Esophagus muscularis mucosa (tissue), 4 donors: Measurements from ENCODE around the gene PCDHGC4. TPM values are rescaled to one million over a fixed set of nuclear protein-coding genes. Genes with fewer than 3 reads are reported as not detected.

Experiments
- DNase-seq: peaks from one replicate; pipeline ENCODE4 v3.0.0-alpha.2; 2017; ENCODE audit errors: extremely low spot score
- H3K27ac ChIP-seq, 4 donors: fragments of 200-600 bp; sonication (generic); replicated peaks in 1 of 4; 1 replicate in 3 of 4; 2 replicates in 1 of 4; pipeline ENCODE4 v1.5.1; 2016 to 2019; ENCODE audit warnings: mild to moderate bottlenecking in 1 of 4
- H3K27me3 ChIP-seq, 4 donors: fragments of 200-600 bp; sonication (generic); one replicate each; pipeline versions ENCODE4 v1.5.1 to v1.6.0; 2016 to 2019
- H3K36me3 ChIP-seq, 4 donors: fragments of 200-600 bp; sonication (generic); one replicate each; pipeline ENCODE4 v1.5.1; 2016 to 2019
- H3K4me1 ChIP-seq, 4 donors: fragments of 200-600 bp; sonication (generic); one replicate each; pipeline ENCODE4 v1.5.1; 2016 to 2019
- H3K4me3 ChIP-seq, 4 donors: fragments of 200-600 bp; sonication (generic); 1 replicate in 2 of 4; 2 replicates in 2 of 4; pipeline ENCODE4 v1.5.1; 2016 to 2019; ENCODE audit warnings: mild to moderate bottlenecking in 4 of 4, moderate library complexity in 1 of 4
- H3K9me3 ChIP-seq, 4 donors: fragments of 200-600 bp; sonication (generic); 1 replicate in 3 of 4; 2 replicates in 1 of 4; pipeline ENCODE4 v1.5.1; 2016 to 2019
- EP300 ChIP-seq: sonication (generic); formaldehyde crosslinking; IDR thresholded peaks from one replicate; pipeline ENCODE4 v1.6.1; 2017; ENCODE audit warnings: antibody characterized with exemption
- POLR2A ChIP-seq: fragments of 450-650 bp; IDR thresholded peaks from one replicate; pipeline ENCODE4 v1.6.1; 2017; ENCODE audit warnings: antibody characterized with exemption, moderate library complexity, mild to moderate bottlenecking, low read depth
- POLR2AphosphoS5 ChIP-seq, 2 donors: sonication (generic); formaldehyde crosslinking; IDR thresholded peaks; one replicate each; pipeline ENCODE4 v1.6.1; 2017; ENCODE audit warnings: antibody characterized with exemption in 2 of 2
- WGBS: methylation state at CpG from one replicate; pipeline ENCODE4 v1.1.5; 2018; 5-methylcytosine and 5-hydroxymethylcytosine counted together
- intact Hi-C: fragments of 100-400 bp; cut with DNase I; formaldehyde crosslinking; loops from one replicate; pipeline ENCODE4 v1.15.1; 2023
- total RNA-seq, 4 donors: library from RNA; depleted of rRNA; stranded (reverse); fragments of >200 nt; gene quantifications; one replicate each; pipeline versions ENCODE4 v1.1.0 to v1.2.1, GENCODE V29; 2016
- TF ChIP-seq, protein P1 (sequence below), 3 experiments: fragments of 200-600 bp in 2 of 3; fragments of 450-650 bp in 1 of 3; sonication (generic) in 2 of 3; IDR thresholded peaks; one replicate each; pipeline ENCODE4 v1.5.1; 2017 to 2019; ENCODE audit warnings: antibody characterized with exemption in 3 of 3, mild to moderate bottlenecking in 2 of 3, moderate library complexity in 1 of 3

The PCDHGC4 gene
- total RNA-seq, 4 donors from 2014 or later, result 0.91 to 3.3 (median 2.0) TPM

DNA sequence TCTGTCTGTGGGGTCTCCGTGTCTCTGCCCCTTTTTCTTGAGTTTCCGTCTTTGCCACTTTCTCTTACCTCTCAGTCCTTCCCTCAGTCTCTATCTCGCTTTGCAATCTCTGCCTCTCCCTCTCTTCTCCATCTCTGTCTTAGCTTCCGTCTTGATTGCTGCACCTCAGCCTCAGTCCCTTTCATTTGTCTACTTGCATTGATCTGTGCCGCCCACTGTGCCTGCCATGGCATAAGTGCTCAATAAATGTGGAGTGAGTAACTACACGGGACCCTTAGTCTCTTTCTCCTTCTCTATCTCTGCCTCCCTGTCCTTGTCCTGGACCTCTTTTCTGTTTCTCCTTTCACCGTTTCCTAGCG, 10.6 kb downstream of the PCDHGC4 start:
- Histone ChIP-seq H3K27ac (no peak overlapping the region), H3K36me3 (peaks cover 0 to 57% (median 43%) of the 10 kb centered on the region in 4 donors), H3K9me3 (no peaks in the 10 kb centered on the region), H3K27me3 (no peaks in the 10 kb centered on the region), H3K4me3 (no peak overlapping the region), H3K4me1 (peaks cover 18 to 44% (median 38%) of the 10 kb centered on the region in 4 donors)
- intact Hi-C loops, result no loop called here
- 88% methylated on average over 8 of the region's 8 CpGs for WGBS
- DNase-seq, result no peak
- TF ChIP-seq POLR2AphosphoS5 (IDR thresholded peaks at IDR 0.05), result no peak
- TF ChIP-seq EP300, result no peak
- TF ChIP-seq, protein P1, sequence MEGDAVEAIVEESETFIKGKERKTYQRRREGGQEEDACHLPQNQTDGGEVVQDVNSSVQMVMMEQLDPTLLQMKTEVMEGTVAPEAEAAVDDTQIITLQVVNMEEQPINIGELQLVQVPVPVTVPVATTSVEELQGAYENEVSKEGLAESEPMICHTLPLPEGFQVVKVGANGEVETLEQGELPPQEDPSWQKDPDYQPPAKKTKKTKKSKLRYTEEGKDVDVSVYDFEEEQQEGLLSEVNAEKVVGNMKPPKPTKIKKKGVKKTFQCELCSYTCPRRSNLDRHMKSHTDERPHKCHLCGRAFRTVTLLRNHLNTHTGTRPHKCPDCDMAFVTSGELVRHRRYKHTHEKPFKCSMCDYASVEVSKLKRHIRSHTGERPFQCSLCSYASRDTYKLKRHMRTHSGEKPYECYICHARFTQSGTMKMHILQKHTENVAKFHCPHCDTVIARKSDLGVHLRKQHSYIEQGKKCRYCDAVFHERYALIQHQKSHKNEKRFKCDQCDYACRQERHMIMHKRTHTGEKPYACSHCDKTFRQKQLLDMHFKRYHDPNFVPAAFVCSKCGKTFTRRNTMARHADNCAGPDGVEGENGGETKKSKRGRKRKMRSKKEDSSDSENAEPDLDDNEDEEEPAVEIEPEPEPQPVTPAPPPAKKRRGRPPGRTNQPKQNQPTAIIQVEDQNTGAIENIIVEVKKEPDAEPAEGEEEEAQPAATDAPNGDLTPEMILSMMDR (IDR thresholded peaks at IDR 0.05), result no peak

DNA sequence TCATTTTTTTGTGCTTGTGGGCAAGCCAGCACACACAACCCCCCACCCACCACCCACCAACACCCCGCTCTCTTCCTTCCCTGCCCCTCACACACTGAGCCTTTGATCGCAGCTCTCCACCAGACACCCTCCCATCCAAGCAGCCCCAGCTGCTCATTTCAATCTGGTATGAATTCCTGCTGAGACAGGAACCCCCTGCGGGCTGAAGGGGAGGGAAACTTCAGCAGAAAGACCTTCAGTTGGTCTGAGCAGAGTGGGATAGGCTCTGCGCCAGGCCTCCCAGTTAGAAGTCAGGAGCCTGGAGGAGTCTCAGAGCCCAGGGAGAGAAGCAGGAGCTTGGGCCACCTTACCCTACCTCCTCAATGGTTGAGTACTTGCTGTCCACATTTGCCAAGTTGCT, 11.2 kb downstream of the PCDHGC4 start:
- Histone ChIP-seq H3K4me3 (no peak overlapping the region), H3K36me3 (peaks cover 0 to 51% (median 37%) of the 10 kb centered on the region in 4 donors), H3K27me3 (no peaks in the 10 kb centered on the region), H3K27ac (no peak overlapping the region), H3K4me1 (peaks cover 18 to 44% (median 38%) of the 10 kb centered on the region in 4 donors), H3K9me3 (no peaks in the 10 kb centered on the region)
- TF ChIP-seq EP300, result no peak
- no peak for TF ChIP-seq POLR2A
- TF ChIP-seq, protein P1 (IDR thresholded peaks at IDR 0.05), result no peak
- TF ChIP-seq POLR2AphosphoS5 (IDR thresholded peaks at IDR 0.05), result no peak
- intact Hi-C loops, result no loop called here
- WGBS, result 88% methylated on average over 4 of the region's 4 CpGs
- no peak for DNase-seq

DNA sequence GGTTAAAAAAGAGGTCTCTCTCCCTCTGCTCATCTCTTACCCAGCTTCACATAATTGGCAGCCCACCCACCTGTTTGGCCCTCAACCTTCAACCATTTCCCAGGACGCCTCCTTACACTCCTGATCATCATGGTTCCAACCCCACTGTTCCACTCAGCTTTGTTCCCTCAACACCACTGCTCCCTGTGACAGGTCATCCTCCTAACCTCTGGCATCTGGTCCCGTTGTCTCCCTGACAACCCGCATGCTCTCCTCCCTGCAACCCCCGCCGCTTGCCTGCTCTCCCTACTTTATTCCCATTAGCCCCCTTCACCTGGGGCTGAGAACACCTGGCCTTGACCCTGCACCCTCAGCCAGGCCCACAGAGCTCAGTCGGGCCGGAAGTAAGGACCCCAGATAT, 16.9 kb downstream of the PCDHGC4 start:
- intact Hi-C loops, result no loop called here
- Histone ChIP-seq H3K36me3 (peaks cover 3 to 59% (median 38%) of the 10 kb centered on the region in 4 donors), H3K4me1 (peaks cover 4 to 6% (median 5%) of the 10 kb centered on the region in 4 donors), H3K27me3 (no peaks in the 10 kb centered on the region), H3K4me3 (no peak overlapping the region), H3K9me3 (no peaks in the 10 kb centered on the region), H3K27ac (no peak overlapping the region)
- 84% methylated on average over 7 of the region's 7 CpGs for WGBS
- TF ChIP-seq POLR2A (no peak), EP300 (no peak), POLR2AphosphoS5 (IDR thresholded peaks at IDR 0.05) (no peak)
- TF ChIP-seq, protein P1 (IDR thresholded peaks at IDR 0.05), result no peak
- no peak for DNase-seq

DNA sequence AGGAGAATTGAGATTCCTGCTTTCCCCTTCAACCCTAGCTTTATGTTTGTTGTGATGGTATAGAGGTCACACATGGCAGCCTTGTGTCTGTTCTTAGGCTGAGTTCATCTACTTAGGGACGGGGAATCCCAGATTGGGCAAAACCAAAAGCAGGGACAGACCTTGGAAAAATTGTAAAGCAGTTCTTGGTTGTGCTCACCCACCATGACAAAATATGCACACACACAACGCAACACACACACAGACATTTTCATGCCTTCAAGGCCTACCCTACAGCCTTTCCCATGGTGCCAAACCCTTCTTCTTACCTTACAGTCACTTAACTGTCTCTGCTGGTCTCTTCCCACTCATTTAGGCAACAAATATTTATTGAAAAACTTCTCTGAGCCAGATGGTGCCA, 18.9 kb downstream of the PCDHGC4 start:
- Histone ChIP-seq H3K4me1 (peaks cover 23 to 25% (median 24%) of the 10 kb centered on the region in 4 donors), H3K27me3 (no peaks in the 10 kb centered on the region), H3K9me3 (no peaks in the 10 kb centered on the region), H3K4me3 (no peak overlapping the region), H3K27ac (no peak overlapping the region), H3K36me3 (peaks cover 3 to 47% (median 26%) of the 10 kb centered on the region in 4 donors)
- WGBS, result 92% methylated on average over 2 of the region's 2 CpGs
- DNase-seq, result no peak
- TF ChIP-seq, protein P1 (IDR thresholded peaks at IDR 0.05), result no peak
- TF ChIP-seq POLR2AphosphoS5 (IDR thresholded peaks at IDR 0.05) (no peak), POLR2A (no peak), EP300 (no peak)
- intact Hi-C loops, result no loop called here

DNA sequence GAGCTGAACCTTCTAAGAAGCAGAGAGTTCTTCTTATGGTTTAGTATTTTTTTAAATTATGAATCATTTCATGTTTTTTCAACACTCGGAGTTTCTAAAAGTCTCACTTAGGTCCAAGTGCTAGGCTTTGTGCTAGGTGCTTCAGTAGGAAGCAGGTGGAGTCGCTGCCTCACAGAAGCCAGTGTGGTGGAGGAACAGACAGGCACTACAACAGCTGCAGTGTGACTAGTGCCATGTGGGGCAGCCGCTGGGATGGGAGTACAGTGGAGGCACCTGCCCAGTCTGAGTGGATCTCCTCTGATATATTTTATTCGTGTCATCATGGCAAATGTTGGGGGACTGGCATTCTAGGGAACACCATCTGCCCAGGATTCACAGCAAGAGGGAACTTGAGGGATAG, 19.4 kb downstream of the PCDHGC4 start:
- peaks cover 3 to 47% (median 26%) of the 10 kb centered on the region in 4 donors for H3K36me3 ChIP-seq

More for the DNA sequence above, 19.4 kb downstream of the PCDHGC4 start:
- H3K27ac ChIP-seq, result no peak overlapping the region
- TF ChIP-seq POLR2AphosphoS5 (IDR thresholded peaks at IDR 0.05) (no peak), POLR2A (no peak), EP300 (no peak)
- TF ChIP-seq, protein P1 (IDR thresholded peaks at IDR 0.05), result no peak
- peaks cover 29 to 30% (median 30%) of the 10 kb centered on the region in 4 donors for H3K4me1 ChIP-seq
- no peak overlapping the region for H3K4me3 ChIP-seq
- no peaks in the 10 kb centered on the region for H3K9me3 ChIP-seq
- intact Hi-C loops, result no loop called here
- WGBS, result 89% methylated on average over 4 of the region's 4 CpGs
- H3K27me3 ChIP-seq, result no peaks in the 10 kb centered on the region
- DNase-seq, result no peak
